GM21381 (cell line): ENCODE results near the gene PCYT2.

ENCODE experiments used
- ATAC-seq: cut with Tn5 transposase; IDR thresholded peaks from one replicate; pipeline ENCODE4 v1.9.1; 2021; ENCODE audit warnings: mild to moderate bottlenecking, moderate library complexity; ENCODE audit not compliant: unreplicated experiment

PCYT2 gene

GRCh38 chr17:81877569-81877968, 33.6 kb downstream of the PCYT2 start:
- no peak for ATAC-seq

GRCh38 chr17:81871387-81872230, 39.6 kb downstream of the PCYT2 start:
- peak; percentile 50 for ATAC-seq

GRCh38 chr17:81870981-81871386, 40.2 kb downstream of the PCYT2 start, which contains the start of gene ARHGDIA:
Gene ARHGDIA (minus strand): TSS chr17:81871337. CDS start chr17:81869930, 1,407 bp downstream.
- peak; percentile 11 for ATAC-seq

DNA sequence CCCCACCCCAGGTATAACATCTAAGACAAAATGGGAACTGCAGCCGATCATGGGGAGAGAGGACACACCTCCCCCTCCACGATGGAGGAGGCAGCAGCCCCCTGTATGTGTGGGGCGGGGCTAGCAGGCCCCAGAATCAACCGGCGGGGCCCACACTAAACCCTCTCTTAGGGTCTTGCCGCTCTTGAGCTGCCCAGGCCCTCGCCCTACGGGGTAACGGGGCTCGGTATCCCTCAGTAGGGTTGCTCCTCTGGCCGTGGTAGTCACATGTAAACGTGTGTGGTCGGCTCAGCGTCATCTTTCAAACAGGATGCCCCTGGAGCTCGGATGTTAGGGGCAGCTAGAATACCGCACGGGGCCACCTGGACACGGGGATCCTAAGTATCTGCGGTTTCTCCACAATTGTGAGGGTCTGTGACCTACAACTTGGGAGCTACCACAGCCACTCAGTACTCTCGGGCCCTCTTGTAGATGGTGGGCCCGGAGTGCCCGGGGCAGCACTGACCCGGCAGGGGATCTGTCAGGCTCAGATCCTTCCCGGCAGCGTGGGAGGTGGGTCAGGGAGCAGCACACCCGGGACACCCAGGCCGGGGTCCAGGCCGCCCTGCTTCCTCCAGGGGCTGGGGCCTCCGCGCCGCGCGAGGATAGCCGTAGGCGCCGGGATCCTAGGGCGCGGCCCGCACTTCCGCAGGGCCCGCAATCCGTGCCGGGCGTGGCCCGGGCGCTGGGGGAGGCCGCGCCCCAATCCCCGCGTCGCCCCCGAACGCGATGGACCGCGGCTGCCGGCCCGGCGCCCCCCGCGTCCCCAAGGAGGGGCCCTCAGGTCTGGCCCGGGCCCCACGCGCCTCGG, 40.8 kb downstream of the PCYT2 start:
- peak; percentile 22 for ATAC-seq

DNA sequence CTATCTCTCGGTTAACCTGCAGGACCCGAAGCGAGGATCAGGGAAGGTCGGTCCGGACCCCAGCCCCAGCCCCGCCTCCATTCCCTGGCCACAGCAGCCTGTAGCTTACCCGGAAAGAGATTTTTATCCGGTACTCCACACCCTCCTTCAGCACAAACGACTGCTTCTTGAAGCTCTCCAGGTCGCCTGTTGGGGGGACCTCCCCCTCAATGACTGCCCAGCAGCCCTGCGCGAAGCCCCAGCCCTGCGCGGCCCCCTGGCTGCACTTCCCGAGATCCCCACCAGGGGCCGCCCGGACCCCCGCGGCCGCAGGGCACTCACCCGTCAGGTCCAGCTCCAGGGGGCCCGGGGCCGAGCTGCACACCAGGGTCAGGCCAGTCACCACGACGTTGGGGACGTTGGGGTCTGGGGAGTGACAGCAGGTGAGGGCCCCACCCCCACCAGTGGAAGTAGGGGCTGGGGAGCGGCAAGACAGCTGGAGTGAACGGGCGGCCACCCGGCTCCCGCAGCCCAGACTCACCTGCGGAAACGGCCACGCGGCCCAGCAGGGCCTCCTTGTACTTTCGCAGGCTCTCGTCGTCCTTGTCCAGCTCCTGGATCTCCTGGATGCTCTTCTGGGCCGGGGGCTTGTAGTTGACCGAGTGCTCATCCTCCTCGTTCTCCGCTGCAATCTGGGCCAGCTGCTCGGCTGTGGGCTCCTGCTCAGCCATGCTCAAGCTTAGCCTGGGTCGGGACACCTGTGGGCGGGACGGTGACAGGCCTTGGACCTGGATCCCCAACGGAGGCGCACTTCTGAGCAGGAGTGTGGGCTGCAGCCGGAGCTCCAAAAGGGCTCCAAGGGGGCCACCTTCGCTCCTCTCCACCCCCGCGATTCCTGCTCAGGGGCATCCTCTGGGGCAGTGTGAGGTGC, 41.7 kb downstream of the PCYT2 start:
- ATAC-seq: no peak

- no peak for ATAC-seq
Observed at GRCh38 chr17:81868674-81869220, 42.5 kb downstream of the PCYT2 start.

DNA sequence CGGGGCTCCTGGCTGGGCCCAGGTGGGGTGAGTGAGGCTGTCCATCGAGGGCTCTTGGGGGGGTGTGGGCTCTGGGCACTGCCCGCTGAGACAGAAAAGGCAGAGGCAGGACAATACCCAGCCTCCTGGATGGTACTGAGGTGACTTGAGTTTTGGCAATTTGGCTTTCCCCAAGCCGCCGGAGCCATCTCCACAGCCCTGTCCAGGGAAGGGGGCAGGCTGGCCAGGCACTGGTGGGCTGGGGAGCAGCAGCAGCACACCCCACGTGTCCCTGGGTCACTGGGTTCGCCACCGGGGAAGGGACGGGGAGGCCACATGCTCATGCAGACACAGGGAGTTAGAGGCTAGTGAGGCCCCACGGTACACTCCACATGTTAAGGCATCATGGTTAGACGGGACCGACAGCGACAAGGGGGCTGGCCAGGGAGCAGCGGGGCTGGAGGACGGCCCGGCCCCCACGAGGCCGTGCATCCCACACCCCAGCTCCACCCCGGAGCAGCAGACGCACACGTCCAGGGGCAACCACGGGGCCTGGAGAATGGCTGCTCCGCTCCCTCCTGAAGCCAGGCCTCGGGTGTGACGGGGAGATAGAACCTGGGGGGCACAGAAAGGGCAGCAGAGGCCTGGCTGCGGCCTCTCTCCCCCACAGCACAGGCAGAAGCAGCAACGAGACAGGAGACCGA, 43.1 kb downstream of the PCYT2 start:
- ATAC-seq: no peak

DNA sequence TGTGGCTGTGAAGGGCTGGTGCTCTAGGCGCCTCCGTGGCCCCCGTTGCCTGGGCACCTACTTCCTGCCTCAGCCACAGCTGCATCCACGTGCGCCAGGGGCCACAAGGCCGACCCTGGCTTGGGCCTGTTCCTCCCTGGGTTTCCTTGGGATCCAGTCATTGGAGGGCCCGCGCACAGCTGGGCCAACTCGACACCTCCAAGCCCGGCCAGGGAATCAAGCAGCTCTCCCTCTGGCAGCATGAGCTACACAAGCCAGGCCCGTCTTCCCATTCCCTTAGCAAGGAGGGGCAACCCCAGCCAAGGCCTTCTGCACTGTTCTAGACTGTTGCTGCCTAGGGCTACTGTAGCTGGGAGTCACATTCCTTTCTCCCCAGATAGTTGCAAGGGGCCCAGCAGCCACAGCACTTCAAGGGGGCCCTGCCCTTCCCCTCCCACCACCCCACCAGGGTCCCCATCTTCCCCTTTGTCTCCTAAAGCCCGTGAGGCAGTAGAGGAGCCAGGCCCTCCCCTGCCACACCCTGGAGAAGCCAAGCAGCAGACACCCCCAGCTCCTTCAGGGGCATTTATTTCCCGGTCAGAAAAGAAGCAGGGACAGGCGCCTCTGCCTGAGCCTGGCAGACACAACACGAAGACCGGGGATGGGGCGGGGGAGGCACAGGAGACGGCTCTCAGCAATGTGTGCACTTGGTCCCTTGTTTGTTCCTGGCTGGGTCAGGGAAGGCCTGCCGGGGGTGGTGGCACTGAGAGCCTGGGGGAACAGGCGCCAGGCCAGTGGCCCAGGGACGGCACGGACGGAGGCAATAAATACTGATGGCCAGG, 43.8 kb downstream of the PCYT2 start:
- no peak for ATAC-seq

GRCh38 chr17:81866440-81867169, 44.6 kb downstream of the PCYT2 start:
- ATAC-seq: no peak

DNA sequence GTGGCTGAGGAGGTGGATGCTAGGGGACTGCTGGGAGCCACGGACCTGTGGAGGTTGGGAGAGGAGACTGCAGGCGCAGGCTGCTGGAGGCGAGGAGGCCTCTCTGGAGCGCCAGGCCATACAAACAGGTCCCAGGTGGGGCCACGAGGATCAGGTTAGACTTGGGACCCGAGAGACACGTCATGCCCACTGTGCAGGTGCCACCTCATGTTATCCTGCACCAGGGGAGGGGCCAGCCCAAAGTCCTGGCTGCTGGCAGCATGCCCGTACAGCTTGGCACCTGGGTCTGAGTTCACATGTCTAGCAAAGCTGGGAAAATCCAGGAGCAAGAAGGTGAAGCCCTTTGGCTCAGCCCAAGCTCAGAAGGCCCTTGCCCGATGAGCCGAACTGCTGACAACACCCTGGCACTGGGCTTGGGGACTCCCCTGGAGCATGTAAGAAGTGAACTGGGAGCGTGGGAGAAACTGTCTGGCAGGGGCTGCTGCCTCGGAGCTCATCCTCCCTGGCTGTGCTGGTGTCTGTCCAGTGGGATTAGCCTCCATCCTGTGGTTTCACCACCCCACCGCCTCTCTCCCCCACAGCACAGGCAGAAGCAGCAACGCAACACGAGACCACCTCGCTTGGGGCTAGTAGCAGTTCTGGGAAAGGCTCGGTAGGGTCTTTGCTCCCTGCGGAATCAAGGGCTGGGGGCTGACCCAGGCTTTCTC, 45.3 kb downstream of the PCYT2 start:
- no peak for ATAC-seq

DNA sequence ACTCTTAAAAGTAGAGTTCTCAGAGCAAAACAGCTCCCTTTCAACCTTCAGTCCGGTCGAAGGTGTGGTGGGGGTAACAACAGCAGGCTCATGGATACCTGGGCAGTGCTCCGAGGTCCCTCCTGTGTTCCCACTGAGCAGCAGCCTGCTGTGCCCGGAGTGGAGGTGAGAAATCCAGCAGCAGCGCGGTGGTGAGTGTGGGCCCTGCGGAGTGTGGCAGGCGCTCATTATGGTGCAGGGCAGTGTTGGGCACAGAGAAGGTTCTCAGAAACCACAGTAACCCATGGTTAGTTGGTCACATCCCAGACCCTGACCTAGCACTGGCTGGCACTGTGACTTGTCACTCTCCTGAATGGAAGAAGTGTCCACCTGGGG, 45.9 kb downstream of the PCYT2 start:
- ATAC-seq: no peak

- ATAC-seq: no peak
Observed at GRCh38 chr17:81863833-81864768, 47.1 kb downstream of the PCYT2 start.

GRCh38 chr17:81863123-81863675, 48.0 kb downstream of the PCYT2 start:
- ATAC-seq: no peak

- peak; percentile 71 for ATAC-seq
Observed at GRCh38 chr17:81860756-81861568, 50.2 kb downstream of the PCYT2 start.

DNA sequence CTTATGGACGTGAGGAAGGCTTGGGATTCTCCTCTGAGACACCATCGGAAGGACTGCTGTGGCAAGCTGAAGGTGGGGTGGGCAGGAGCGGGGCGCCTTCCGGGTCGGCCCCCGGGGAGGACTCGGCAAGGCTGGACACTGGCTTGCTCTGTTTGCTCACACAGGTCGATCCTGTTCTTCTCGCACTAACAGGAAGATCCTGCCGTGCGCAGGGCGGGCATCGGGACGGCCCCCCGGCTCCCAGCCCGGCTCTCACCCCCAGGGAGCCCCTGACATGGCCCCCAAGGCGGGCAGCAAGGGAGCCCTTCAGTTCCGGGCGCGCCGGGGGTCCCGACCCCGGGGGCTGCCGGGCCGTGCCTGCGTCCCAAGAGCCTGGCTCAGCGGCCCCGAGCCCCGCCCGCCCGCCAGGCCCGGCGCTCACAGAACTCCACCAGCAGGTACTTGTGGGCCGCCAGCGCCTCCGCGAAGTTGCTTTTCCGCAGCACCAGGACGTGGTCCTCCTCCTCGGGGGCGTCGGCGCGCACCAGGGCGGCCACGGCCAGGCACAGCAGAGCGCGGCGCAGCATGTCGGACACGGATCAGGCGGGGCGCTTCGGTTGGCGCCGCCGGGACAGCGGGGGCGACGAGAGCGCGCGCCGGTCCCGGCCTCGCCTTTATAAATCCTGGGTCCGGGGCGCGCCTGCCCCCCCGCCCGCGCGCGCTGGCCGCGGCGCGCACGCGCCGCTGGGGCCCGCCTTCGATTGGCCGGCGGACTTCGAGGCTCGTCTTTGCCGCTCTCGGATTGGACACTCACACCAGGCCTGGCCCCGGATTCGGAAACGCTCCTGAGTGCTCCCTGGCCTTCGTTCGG, 51.1 kb downstream of the PCYT2 start, which contains the start of gene P4HB:
Gene P4HB (minus strand): TSS at position 630 of the 850 bp plus-strand sequence. CDS start 64 bp downstream, at position 566.
- ATAC-seq: peak; percentile 76
